Naive B cell (primary cell): ENCODE results near the gene HDAC11. TPM values are rescaled to one million over a fixed set of nuclear protein-coding genes. Genes with fewer than 3 reads are reported as not detected.

Experiments
- ATAC-seq, 2 donors: fragments of 150-1000 bp; cut with Tn5 transposase; 2 replicates each; pipeline ENCODE4 v1.10.0; 2021; ENCODE audit warnings: low read depth in 2 of 2, mild to moderate bottlenecking in 2 of 2, moderate library complexity in 2 of 2
- DNase-seq: peaks from one replicate; pipeline ENCODE4 v3.0.0; 2022
- H3K27ac Mint-ChIP-seq, 6 donors: one replicate each; pipeline ENCODE4 v1.8.0; 2020 to 2022; ENCODE audit warnings: mild to moderate bottlenecking in 6 of 6, mixed read lengths in 6 of 6, moderate library complexity in 5 of 6, inconsistent platforms in 2 of 6
- H3K27me3 Mint-ChIP-seq, 3 donors: one replicate each; pipeline ENCODE4 v1.8.0; 2021 to 2022; ENCODE audit warnings: mixed read lengths in 3 of 3, mild to moderate bottlenecking in 1 of 3
- H3K36me3 Mint-ChIP-seq, 2 donors: one replicate each; pipeline ENCODE4 v1.8.0; 2020 to 2022; ENCODE audit warnings: mixed read lengths in 2 of 2, inconsistent platforms in 1 of 2, mild to moderate bottlenecking in 1 of 2
- H3K4me1 Mint-ChIP-seq, 3 donors: one replicate each; pipeline ENCODE4 v1.8.0; 2020 to 2022; ENCODE audit warnings: mixed read lengths in 3 of 3, inconsistent platforms in 1 of 3, mild to moderate bottlenecking in 1 of 3, moderate library complexity in 1 of 3
- H3K4me3 Mint-ChIP-seq, 8 donors: one replicate each; pipeline ENCODE4 v1.8.0; 2020 to 2022; ENCODE audit warnings: mild to moderate bottlenecking in 8 of 8, mixed read lengths in 8 of 8, moderate library complexity in 8 of 8, inconsistent platforms in 2 of 8
- H3K9me3 Mint-ChIP-seq, 7 donors: one replicate each; pipeline ENCODE4 v1.8.0; 2020 to 2022; ENCODE audit warnings: mixed read lengths in 7 of 7, mild to moderate bottlenecking in 5 of 7, inconsistent platforms in 2 of 7, moderate library complexity in 1 of 7
- polyA plus RNA-seq, 6 donors: library from polyadenylated mRNA; unstranded; fragments of 300-500 nt; fragmentation: Illumina TruSeq; gene quantifications; one replicate each; pipeline ENCODE4 v1.2.3, GENCODE V29; 2021; ENCODE audit warnings: low read depth in 6 of 6

Gene HDAC11
- polyA plus RNA-seq, 6 donors from 2014 or later: 0.53 to 2.7 (median 1.6) TPM; not detected in 1

DNA sequence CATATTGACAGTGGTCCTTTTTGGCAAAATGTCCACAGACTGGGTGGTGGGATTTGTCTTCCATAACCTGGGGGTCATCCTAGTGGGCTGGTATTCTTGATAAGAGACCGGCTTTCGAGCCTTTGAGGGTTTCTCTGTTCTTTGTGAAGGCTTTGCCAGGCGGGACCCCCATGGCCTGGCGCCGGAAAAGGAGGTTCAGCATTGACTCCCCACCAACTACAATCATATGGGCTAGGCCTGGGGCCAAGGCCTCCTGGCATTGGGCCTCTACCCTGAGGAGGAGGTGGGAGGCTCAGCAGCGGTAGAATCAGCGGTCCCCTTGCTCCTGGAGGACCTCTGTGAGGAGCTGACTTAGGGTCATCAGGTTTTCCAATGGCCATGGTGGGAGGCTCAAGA lies 19.8 kb upstream of the HDAC11 start:
- H3K4me3 Mint-ChIP-seq: no peak overlapping the region
- no peak for ATAC-seq
- H3K27ac Mint-ChIP-seq: no peak overlapping the region
- H3K27me3 Mint-ChIP-seq: peaks cover 10 to 34% (median 21%) of the 10 kb centered on the region in 3 donors
- H3K36me3 Mint-ChIP-seq: no peaks in the 10 kb centered on the region
- H3K4me1 Mint-ChIP-seq: peaks cover 5 to 9% (median 5%) of the 10 kb centered on the region in 3 donors
- H3K9me3 Mint-ChIP-seq: no peaks in the 10 kb centered on the region
- no peak for DNase-seq

DNA sequence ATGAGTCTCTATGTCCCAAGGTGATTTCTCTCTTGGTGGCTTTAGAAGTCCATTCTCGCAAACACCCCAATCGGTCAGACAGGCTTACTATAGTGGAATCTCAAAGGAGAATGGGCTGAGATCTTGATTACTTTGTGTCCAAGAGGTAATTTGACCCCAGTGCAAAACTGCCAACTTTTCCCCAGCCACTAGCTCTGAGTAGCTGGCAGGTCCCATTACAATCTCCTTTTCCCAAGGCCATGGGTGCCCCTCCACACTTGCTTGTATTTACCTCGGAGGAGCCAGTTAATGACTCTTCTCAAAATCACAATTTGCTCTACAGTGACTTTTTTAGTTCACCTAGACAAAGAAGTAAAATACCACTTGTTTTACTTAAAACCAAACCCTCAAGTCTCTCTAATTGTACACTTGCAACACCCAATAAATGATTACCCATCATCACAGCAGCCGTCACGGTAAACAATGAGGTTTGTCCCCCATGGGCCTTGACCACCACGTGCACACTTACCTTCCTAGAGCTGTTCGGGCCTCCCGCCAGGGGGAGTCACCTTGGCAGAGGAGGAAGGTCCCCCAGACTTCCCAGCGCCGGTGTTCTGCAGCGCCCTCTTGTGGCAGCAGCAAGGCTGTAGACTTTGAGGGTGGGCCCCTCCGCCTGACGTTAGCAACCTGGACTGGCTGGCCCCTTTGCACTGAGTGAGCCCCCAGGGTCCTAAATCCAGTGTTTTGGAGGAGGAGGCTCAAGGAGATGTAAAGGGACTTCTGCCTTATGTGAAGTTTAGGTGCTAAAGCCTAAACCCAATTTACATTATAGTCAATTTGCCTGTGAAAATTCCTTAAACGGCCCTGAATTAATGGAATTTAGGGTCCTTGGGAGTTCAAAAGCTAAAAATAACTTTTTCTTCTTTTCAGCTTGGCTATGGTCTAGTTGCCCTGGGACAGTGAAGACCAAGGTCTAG lies 18.7 kb upstream of the HDAC11 start:
- peaks cover 10 to 34% (median 28%) of the 10 kb centered on the region in 3 donors for H3K27me3 Mint-ChIP-seq
- peaks cover 5 to 10% (median 5%) of the 10 kb centered on the region in 3 donors for H3K4me1 Mint-ChIP-seq
- ATAC-seq: peak; percentile 95 to 97
- H3K4me3 Mint-ChIP-seq: no peak overlapping the region
- H3K27ac Mint-ChIP-seq: peak overlapping the region in 1 of 6 donors; percentile 43
- H3K36me3 Mint-ChIP-seq: no peaks in the 10 kb centered on the region
- H3K9me3 Mint-ChIP-seq: no peaks in the 10 kb centered on the region
- peak; percentile 60 for DNase-seq

GRCh38 chr3:13462125-13462629 lies 17.9 kb upstream of the HDAC11 start:
- Mint-ChIP-seq H3K4me1 (peaks cover 5 to 10% (median 5%) of the 10 kb centered on the region in 3 donors), H3K27me3 (peaks cover 10 to 34% (median 31%) of the 10 kb centered on the region in 3 donors), H3K9me3 (no peaks in the 10 kb centered on the region), H3K36me3 (no peaks in the 10 kb centered on the region), H3K4me3 (no peak overlapping the region), H3K27ac (peak overlapping the region in 1 of 6 donors; percentile 43)
- ATAC-seq (no peak), DNase-seq (no peak)

- H3K9me3 Mint-ChIP-seq: no peaks in the 10 kb centered on the region
- H3K27me3 Mint-ChIP-seq: peaks cover 10 to 37% (median 34%) of the 10 kb centered on the region in 3 donors
- no peak for ATAC-seq
- H3K36me3 Mint-ChIP-seq: no peaks in the 10 kb centered on the region
- H3K4me3 Mint-ChIP-seq: no peak overlapping the region
- no peak for DNase-seq
- peaks cover 5 to 10% (median 5%) of the 10 kb centered on the region in 3 donors for H3K4me1 Mint-ChIP-seq
- no peak overlapping the region for H3K27ac Mint-ChIP-seq
Measured at GRCh38 chr3:13462822-13463221, 17.3 kb upstream of the HDAC11 start.

DNA sequence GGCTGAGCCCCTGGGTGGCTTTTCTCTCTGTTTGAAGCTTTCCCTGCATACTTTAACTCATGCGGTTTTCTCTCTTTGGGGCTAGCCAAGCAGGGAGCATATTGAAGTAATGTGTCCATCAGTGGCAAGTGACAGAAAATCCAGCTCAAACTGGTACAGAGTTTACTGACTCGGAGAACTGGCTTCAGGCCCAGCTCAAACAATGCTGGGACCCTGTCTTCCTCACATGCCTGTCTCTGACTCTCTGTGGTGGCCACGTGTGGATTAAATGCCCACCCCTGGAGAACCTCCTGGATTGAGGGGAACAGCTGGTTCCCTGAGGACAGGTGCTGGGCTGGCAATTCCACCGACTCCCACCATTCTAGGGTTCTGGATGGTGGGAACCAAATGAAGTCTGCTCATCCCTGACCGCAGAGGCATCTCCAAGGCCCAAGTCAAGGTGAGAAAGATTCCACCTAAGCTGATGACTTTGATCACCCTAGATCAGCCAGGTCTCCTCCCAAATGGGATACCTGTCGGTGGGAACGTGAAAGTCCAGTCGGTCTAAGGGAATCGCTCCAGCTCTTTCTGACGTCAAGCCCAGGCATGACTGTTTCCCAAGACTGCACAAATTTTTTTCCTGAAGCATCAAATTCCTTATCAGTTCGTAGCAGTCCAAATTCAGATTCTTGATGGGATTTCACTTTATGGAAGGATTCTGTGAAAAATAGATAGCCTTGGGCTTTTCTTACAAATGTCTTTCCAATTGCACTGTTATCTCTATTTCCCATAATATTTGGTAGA lies 16.3 kb upstream of the HDAC11 start:
- Mint-ChIP-seq H3K36me3 (no peaks in the 10 kb centered on the region), H3K4me3 (no peak overlapping the region), H3K27ac (no peak overlapping the region), H3K4me1 (peaks cover 5 to 10% (median 5%) of the 10 kb centered on the region in 3 donors), H3K9me3 (no peaks in the 10 kb centered on the region), H3K27me3 (peaks cover 10 to 41% (median 34%) of the 10 kb centered on the region in 3 donors)
- DNase-seq (no peak), ATAC-seq (no peak)

DNA sequence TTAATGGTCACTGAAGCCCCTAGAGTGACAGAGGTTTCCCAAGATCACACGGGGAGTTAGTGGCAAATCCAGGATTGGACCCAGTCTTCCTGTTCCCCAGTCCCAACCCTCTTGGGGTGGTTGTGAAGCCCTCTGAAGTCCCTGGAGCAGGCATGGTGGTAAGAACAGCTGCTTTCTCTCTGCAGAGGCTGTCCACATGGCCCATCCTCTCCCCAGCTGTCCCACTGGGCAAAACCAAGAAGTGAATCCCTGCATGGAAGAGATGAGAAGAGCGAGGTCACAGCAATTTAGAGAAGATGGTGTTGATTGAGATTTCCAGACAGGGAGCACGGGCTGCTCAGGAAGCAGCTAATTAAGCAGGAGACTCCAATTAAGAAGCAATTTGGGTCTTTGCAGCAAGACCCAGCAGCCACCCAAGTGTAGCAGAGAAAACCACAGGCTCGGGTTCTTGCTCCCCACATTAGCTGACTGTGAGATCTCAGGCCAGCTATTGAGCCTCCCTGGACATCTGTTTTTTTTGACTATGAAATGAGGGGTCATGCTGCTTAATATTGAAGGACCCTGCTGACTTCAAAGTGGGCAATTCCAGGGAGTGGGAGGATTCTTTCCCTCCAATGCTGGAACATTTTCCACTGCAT lies 14.8 kb upstream of the HDAC11 start:
- Mint-ChIP-seq H3K9me3 (no peaks in the 10 kb centered on the region), H3K4me1 (peaks cover 5 to 10% (median 5%) of the 10 kb centered on the region in 3 donors), H3K36me3 (no peaks in the 10 kb centered on the region), H3K4me3 (no peak overlapping the region), H3K27me3 (peaks cover 4 to 34% (median 25%) of the 10 kb centered on the region in 3 donors), H3K27ac (no peak overlapping the region)
- ATAC-seq (no peak), DNase-seq (no peak)

- H3K27me3 Mint-ChIP-seq: peaks cover 4 to 28% (median 19%) of the 10 kb centered on the region in 3 donors
- DNase-seq (no peak), ATAC-seq (no peak)
- no peak overlapping the region for H3K27ac Mint-ChIP-seq
- H3K9me3 Mint-ChIP-seq: no peaks in the 10 kb centered on the region
- H3K4me3 Mint-ChIP-seq: no peak overlapping the region
- H3K36me3 Mint-ChIP-seq: no peaks in the 10 kb centered on the region
- peaks cover 0 to 5% (median 0%) of the 10 kb centered on the region in 3 donors for H3K4me1 Mint-ChIP-seq
Measured at GRCh38 chr3:13466781-13467180, 13.3 kb upstream of the HDAC11 start.

- Mint-ChIP-seq H3K27ac (no peak overlapping the region), H3K4me3 (no peak overlapping the region), H3K27me3 (peaks cover 0 to 36% (median 11%) of the 10 kb centered on the region in 3 donors), H3K4me1 (no peaks in the 10 kb centered on the region), H3K36me3 (no peaks in the 10 kb centered on the region), H3K9me3 (no peaks in the 10 kb centered on the region)
- ATAC-seq (no peak), DNase-seq (no peak)
Measured at GRCh38 chr3:13470894-13471574, 9.1 kb upstream of the HDAC11 start.

DNA sequence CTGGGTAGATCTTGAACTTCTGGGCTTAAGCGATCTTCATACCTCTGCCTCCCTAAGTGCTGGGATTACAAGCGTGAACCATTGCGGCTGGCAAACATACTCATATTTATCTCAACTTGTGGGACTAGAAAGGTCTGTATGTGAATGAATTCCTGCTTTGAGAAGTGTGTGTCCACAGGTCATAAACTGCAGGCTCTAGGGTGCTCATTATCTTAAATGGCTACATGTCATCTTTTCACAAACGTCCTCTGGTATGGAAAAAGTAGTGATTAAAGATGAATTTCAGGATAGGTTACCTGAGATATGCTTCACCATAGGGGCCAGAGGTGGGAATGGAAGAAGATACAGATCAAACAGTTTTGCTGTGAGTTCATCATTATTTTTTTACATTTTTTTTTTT lies 7.8 kb upstream of the HDAC11 start:
- Mint-ChIP-seq H3K27ac (no peak overlapping the region), H3K9me3 (no peaks in the 10 kb centered on the region), H3K4me1 (no peaks in the 10 kb centered on the region), H3K36me3 (no peaks in the 10 kb centered on the region), H3K4me3 (no peak overlapping the region), H3K27me3 (peaks cover 0 to 28% (median 11%) of the 10 kb centered on the region in 3 donors)
- DNase-seq: no peak
- no peak for ATAC-seq

- ATAC-seq (no peak), DNase-seq (no peak)
- no peaks in the 10 kb centered on the region for H3K9me3 Mint-ChIP-seq
- H3K27me3 Mint-ChIP-seq: peaks cover 0 to 21% (median 11%) of the 10 kb centered on the region in 3 donors
- no peaks in the 10 kb centered on the region for H3K36me3 Mint-ChIP-seq
- no peaks in the 10 kb centered on the region for H3K4me1 Mint-ChIP-seq
- no peak overlapping the region for H3K4me3 Mint-ChIP-seq
- H3K27ac Mint-ChIP-seq: no peak overlapping the region
Measured at GRCh38 chr3:13473020-13473419, 7.1 kb upstream of the HDAC11 start.

DNA sequence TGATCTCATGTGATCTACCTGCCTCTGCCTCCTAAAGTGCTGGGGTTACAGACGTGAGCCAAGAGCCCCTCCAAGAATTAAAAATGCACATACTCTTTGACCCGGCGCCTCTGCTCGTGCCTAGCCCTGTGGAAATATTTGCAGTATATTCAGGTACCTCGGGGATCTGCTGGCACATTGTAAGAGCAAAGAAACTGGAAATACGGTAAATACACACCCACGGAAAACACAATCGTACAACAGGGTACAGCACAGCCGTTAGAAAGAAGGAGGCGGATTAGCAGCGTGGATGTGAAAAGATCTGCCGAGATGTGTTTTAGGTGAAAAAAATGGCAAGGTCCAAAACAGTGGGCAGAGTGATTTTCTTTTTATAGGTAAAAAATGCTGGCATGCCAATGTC lies 6.1 kb upstream of the HDAC11 start:
- peak overlapping the region in 1 of 6 donors; percentile 61 for H3K27ac Mint-ChIP-seq
- H3K27me3 Mint-ChIP-seq: peaks cover 0 to 19% (median 11%) of the 10 kb centered on the region in 3 donors
- ATAC-seq (no peak), DNase-seq (no peak)
- no peaks in the 10 kb centered on the region for H3K36me3 Mint-ChIP-seq
- peaks cover 0 to under 1% (median under 1%) of the 10 kb centered on the region in 3 donors for H3K4me1 Mint-ChIP-seq
- no peaks in the 10 kb centered on the region for H3K9me3 Mint-ChIP-seq
- H3K4me3 Mint-ChIP-seq: no peak overlapping the region

DNA sequence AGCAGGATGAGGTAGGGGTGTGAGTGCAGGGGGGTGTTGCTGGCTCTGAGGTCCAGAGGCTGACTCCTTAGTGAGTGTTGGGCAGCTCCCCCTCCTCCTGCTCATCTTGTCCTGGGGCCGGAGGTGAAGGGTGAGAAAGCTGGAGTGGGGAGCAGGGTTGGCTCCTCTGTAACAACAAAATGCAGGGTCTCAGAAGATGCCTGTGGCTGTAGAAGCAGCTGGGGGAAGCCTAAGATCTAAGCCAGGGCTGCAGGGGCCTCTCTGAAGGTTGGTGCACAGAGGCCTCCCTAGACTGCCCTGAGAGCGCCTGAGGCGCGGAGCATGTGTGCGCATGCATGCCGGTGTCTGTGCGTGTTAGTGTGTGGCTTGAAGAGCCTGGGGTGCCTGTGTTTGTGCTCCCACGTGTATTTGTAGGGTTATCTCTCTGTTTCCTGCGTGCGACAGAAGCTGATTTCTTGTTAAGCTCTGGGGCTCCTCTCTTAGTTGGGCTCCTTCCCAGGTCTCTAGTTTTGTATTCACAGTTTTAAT lies 5.3 kb upstream of the HDAC11 start:
- Mint-ChIP-seq H3K4me3 (no peak overlapping the region), H3K36me3 (no peaks in the 10 kb centered on the region), H3K4me1 (peaks cover 0 to 8% (median 2%) of the 10 kb centered on the region in 3 donors), H3K9me3 (no peaks in the 10 kb centered on the region), H3K27ac (no peak overlapping the region), H3K27me3 (peaks cover 0 to 19% (median 11%) of the 10 kb centered on the region in 3 donors)
- ATAC-seq (no peak), DNase-seq (no peak)
